Lower lobe of right lung (tissue), 2 donors: Measurements from ENCODE around the gene RCOR1. TPM values are rescaled to one million over a fixed set of nuclear protein-coding genes. Genes with fewer than 3 reads are reported as not detected.

Source experiments
- ATAC-seq, 2 donors: fragments of 200-7000 bp; cut with Tn5 transposase; one replicate each; pipeline ENCODE4 v1.9.1; 2020 to 2022; ENCODE audit warnings: mild to moderate bottlenecking in 2 of 2, moderate library complexity in 2 of 2
- DNase-seq: peaks from one replicate; pipeline ENCODE4 v3.0.0-alpha.2; 2020
- H3K27ac ChIP-seq: fragments of 200-600 bp; one replicate; pipeline ENCODE4 v1.8.0; 2022
- H3K27me3 ChIP-seq: fragments of 200-600 bp; one replicate; pipeline ENCODE4 v1.8.0; 2022; ENCODE audit warnings: low read depth
- H3K36me3 ChIP-seq: fragments of 200-600 bp; one replicate; pipeline ENCODE4 v1.8.0; 2022; ENCODE audit warnings: mild to moderate bottlenecking
- H3K4me1 ChIP-seq: fragments of 200-600 bp; one replicate; pipeline ENCODE4 v1.8.0; 2022
- H3K4me3 ChIP-seq: fragments of 200-600 bp; one replicate; pipeline ENCODE4 v1.8.0; 2022; ENCODE audit warnings: mild to moderate bottlenecking
- H3K9me3 ChIP-seq: fragments of 200-600 bp; one replicate; pipeline ENCODE4 v1.8.0; 2022
- CTCF ChIP-seq: fragments of 200-600 bp; IDR thresholded peaks from one replicate; pipeline ENCODE4 v1.8.0; 2022; ENCODE audit warnings: antibody characterized with exemption, mild to moderate bottlenecking
- intact Hi-C: fragments of 100-400 bp; cut with DNase I; formaldehyde crosslinking; loops from one replicate; pipeline ENCODE4 v1.11.0; 2022
- total RNA-seq: library from RNA; stranded (reverse); fragmentation: NEBNext Ultra II Directional; extraction: Animal tissue kit (Norgen Biotek cat#: 25700); gene quantifications from one replicate; pipeline ENCODE4 v1.2.1, GENCODE V29; 2021
- donor health status: DM: no; HTN: yes; CAD: no; lungs with severe emphysema.

The RCOR1 gene
- total RNA-seq, 1 donor from 2014 or later, result 53.6 TPM

- DNase-seq (no peak), ATAC-seq (peak in 1 of 2 donors; percentile 25)
- intact Hi-C loops, result no loop called here
- Histone ChIP-seq H3K4me1 (no peaks in the 10 kb centered on the region), H3K9me3 (no peaks in the 10 kb centered on the region), H3K27ac (no peak overlapping the region), H3K4me3 (no peak overlapping the region), H3K36me3 (peaks cover 55% of the 10 kb centered on the region), H3K27me3 (no peaks in the 10 kb centered on the region)
- TF ChIP-seq CTCF, result no peak
These were observed 138.8 kb downstream of the RCOR1 start for GRCh38 chr14:102731101-102731870.

GRCh38 chr14:102731871-102732800 lies 139.7 kb downstream of the RCOR1 start:
- H3K4me3 ChIP-seq, result no peak overlapping the region
- DNase-seq, result no peak

DNA sequence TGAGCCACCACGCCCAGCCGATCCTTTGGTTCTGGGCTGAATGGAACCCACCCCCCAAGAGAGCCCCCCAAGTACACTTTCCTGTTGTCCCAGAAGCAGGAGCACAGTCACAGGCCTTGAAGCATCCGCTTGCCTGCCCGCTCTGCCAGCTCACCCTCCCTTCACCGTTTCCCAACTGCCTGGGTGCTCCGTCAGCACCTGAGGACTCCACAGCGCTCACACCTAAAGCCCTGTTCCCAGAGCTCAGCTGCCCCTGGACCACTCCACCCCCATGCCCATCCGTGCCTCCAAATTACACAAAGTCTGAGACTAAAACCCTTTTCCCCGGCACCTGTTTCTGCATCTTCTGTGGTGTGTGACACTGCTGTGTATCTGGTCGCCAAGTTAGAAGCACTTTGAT lies 140.5 kb downstream of the RCOR1 start:
- no peak for TF ChIP-seq CTCF
- DNase-seq (no peak), ATAC-seq (no peak)

More at GRCh38 chr14:102731871-102732800, 139.7 kb downstream of the RCOR1 start:
- H3K9me3 ChIP-seq, result no peaks in the 10 kb centered on the region
- TF ChIP-seq CTCF, result no peak
- H3K36me3 ChIP-seq, result peaks cover 47% of the 10 kb centered on the region
- H3K4me1 ChIP-seq, result no peaks in the 10 kb centered on the region
- no peak for ATAC-seq
- H3K27me3 ChIP-seq, result no peaks in the 10 kb centered on the region
- intact Hi-C loops, result no loop called here
- H3K27ac ChIP-seq, result no peak overlapping the region

DNA sequence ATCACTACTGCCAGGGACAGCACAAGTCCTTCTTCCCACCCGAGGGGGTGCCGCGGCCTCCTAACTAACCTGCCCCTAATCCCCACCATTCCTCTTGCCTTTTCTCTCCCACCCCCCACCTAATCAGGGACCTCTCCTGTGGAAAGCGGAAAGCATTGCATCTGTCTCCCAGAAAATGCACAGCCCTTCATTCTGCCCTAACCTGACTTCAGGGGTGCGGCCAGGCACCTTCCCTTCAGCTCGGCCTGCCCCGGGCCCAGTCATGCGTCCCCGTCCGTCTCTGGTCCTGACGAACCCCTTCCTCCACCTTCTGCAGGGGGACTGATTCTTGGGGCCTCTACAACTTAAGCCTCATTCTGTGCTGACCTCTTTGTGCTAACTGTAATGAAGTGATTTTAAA lies 140.9 kb downstream of the RCOR1 start:
- Histone ChIP-seq H3K36me3 (peaks cover 37% of the 10 kb centered on the region), H3K4me1 (no peaks in the 10 kb centered on the region), H3K9me3 (no peaks in the 10 kb centered on the region), H3K27me3 (no peaks in the 10 kb centered on the region), H3K4me3 (no peak overlapping the region), H3K27ac (no peak overlapping the region)
- DNase-seq (no peak), ATAC-seq (no peak)
- no peak for TF ChIP-seq CTCF
- intact Hi-C loops, result no loop called here

More for the DNA sequence above, 140.5 kb downstream of the RCOR1 start:
- H3K4me3 ChIP-seq, result no peak overlapping the region
- H3K9me3 ChIP-seq, result no peaks in the 10 kb centered on the region
- H3K27me3 ChIP-seq, result no peaks in the 10 kb centered on the region
- H3K36me3 ChIP-seq, result peaks cover 39% of the 10 kb centered on the region
- intact Hi-C loops, result no loop called here
- H3K27ac ChIP-seq, result no peak overlapping the region
- no peaks in the 10 kb centered on the region for H3K4me1 ChIP-seq

GRCh38 chr14:102734436-102734835 lies 142.0 kb downstream of the RCOR1 start:
- DNase-seq (no peak), ATAC-seq (no peak)
- no peak for TF ChIP-seq CTCF
- intact Hi-C loops, result no loop called here
- peaks cover 27% of the 10 kb centered on the region for H3K36me3 ChIP-seq
- no peak overlapping the region for H3K27ac ChIP-seq
- H3K4me1 ChIP-seq, result no peaks in the 10 kb centered on the region
- no peak overlapping the region for H3K4me3 ChIP-seq
- no peaks in the 10 kb centered on the region for H3K27me3 ChIP-seq
- H3K9me3 ChIP-seq, result no peaks in the 10 kb centered on the region
